B cell (primary cell): ENCODE data around the gene CBARP. TPM values are rescaled to one million over a fixed set of nuclear protein-coding genes. Genes with fewer than 3 reads are reported as not detected.

Source experiments
- ATAC-seq: fragments of 200-7000 bp; cut with Tn5 transposase; one replicate; pipeline ENCODE4 v1.10.0; 2021; ENCODE audit warnings: low read depth, mild to moderate bottlenecking, moderate number of reproducible peaks, moderate library complexity
- CTCF ChIA-PET: fragments of 350-600 bp; sonication (Branson Sonifier 250); formaldehyde crosslinking; loops from one replicate; lab custom pipeline; 2021; ENCODE audit warnings: antibody characterized with exemption, inconsistent platforms; lab: Charles Lee
- POLR2A ChIA-PET: fragments of 350-600 bp; sonication (Branson Sonifier 250); formaldehyde crosslinking; loops from one replicate; lab custom pipeline; 2021; ENCODE audit warnings: antibody characterized with exemption; lab: Charles Lee
- DNase-seq: peaks from one replicate; pipeline ENCODE4 v3.0.0; 2013
- H2AFZ ChIP-seq: 2 replicates; pipeline ENCODE4 v1.6.1; 2012; ENCODE audit warnings: mild to moderate bottlenecking, low read depth, low read length; ENCODE audit not compliant: insufficient read depth, poor library complexity, severe bottlenecking
- H3K27ac ChIP-seq, 2 donors: 1 replicate in 1 of 2; 2 replicates in 1 of 2; pipeline ENCODE4 v1.5.1; 2012 to 2013; ENCODE audit warnings: low read length in 2 of 2, mild to moderate bottlenecking in 2 of 2, moderate library complexity in 1 of 2
- H3K27me3 ChIP-seq, 4 experiments: fragments of 200-600 bp in 1 of 4; sonication (generic) in 1 of 4; replicated peaks in 1 of 4; 1 replicate in 2 of 4; 2 replicates in 2 of 4; pipeline versions ENCODE4 v1.6.1 to v1.7.0; 2013 to 2016; ENCODE audit warnings: low read length in 3 of 4, mild to moderate bottlenecking in 2 of 4, mixed read lengths in 1 of 4, moderate library complexity in 1 of 4; ENCODE audit not compliant: insufficient read depth in 4 of 4, control insufficient read depth in 3 of 4; ENCODE audit errors: control extremely low read depth in 1 of 4
- H3K36me3 ChIP-seq, 2 experiments: replicated peaks in 1 of 2; 1 replicate in 1 of 2; 2 replicates in 1 of 2; pipeline versions ENCODE4 v1.6.1 to v1.7.1; 2013; ENCODE audit warnings: low read length in 1 of 2; ENCODE audit not compliant: insufficient read depth in 2 of 2, control insufficient read depth in 1 of 2; ENCODE audit errors: control extremely low read depth in 1 of 2, extremely low read depth in 1 of 2
- H3K4me1 ChIP-seq, 2 donors: fragments of 200-600 bp in 1 of 2; sonication (generic) in 1 of 2; 1 replicate in 1 of 2; 2 replicates in 1 of 2; pipeline versions ENCODE4 v1.5.1 to v1.6.1; 2013 to 2017; ENCODE audit warnings: low read length in 2 of 2; ENCODE audit not compliant: control insufficient read depth in 2 of 2, insufficient read depth in 2 of 2
- H3K4me2 ChIP-seq: replicated peaks from 2 replicates; pipeline ENCODE3; 2012; ENCODE audit warnings: mild to moderate bottlenecking, low read depth, low read length; ENCODE audit not compliant: poor library complexity, severe bottlenecking
- H3K4me3 ChIP-seq, 5 experiments: fragments of 200-600 bp in 1 of 5; sonication (generic) in 1 of 5; 1 replicate in 3 of 5; 2 replicates in 2 of 5; pipeline versions ENCODE4 v1.5.1 to v1.7.0; 2011 to 2016; ENCODE audit warnings: low read length in 4 of 5, mild to moderate bottlenecking in 4 of 5, low read depth in 2 of 5, control low read depth in 1 of 5, moderate library complexity in 1 of 5; ENCODE audit not compliant: insufficient read depth in 1 of 5; ENCODE audit errors: control extremely low read depth in 1 of 5, extremely low read depth in 1 of 5
- H3K79me2 ChIP-seq: fragments of 200-600 bp; sonication (generic); one replicate; pipeline ENCODE4 v1.6.0; 2016; ENCODE audit warnings: low read length; ENCODE audit not compliant: control insufficient read depth, insufficient read depth
- H3K9ac ChIP-seq: fragments of 200-600 bp; sonication (generic); 2 replicates; pipeline ENCODE4 v1.6.1; 2017; ENCODE audit warnings: mild to moderate bottlenecking, low read length, moderate library complexity
- H3K9me3 ChIP-seq, 3 donors: one replicate each; pipeline versions ENCODE4 v1.6.1 to v1.7.1; 2013; ENCODE audit warnings: low read length in 2 of 3; ENCODE audit not compliant: control insufficient read depth in 2 of 3, insufficient read depth in 1 of 3; ENCODE audit errors: control extremely low read depth in 1 of 3
- H4K20me1 ChIP-seq: 2 replicates; pipeline ENCODE4 v1.6.0; 2012; ENCODE audit warnings: mild to moderate bottlenecking, low read length; ENCODE audit not compliant: insufficient read depth, control insufficient read depth, poor library complexity, severe bottlenecking
- H3K27ac Mint-ChIP-seq: one replicate; pipeline ENCODE4 v1.8.0; 2021; ENCODE audit warnings: mixed read lengths
- H3K27me3 Mint-ChIP-seq: one replicate; pipeline ENCODE4 v1.8.0; 2021; ENCODE audit warnings: mixed read lengths
- H3K4me1 Mint-ChIP-seq: one replicate; pipeline ENCODE4 v1.8.0; 2021; ENCODE audit warnings: mixed read lengths
- H3K4me3 Mint-ChIP-seq: one replicate; pipeline ENCODE4 v1.8.0; 2021; ENCODE audit warnings: mixed read lengths
- H3K9me3 Mint-ChIP-seq: one replicate; pipeline ENCODE4 v1.8.0; 2022; ENCODE audit warnings: mixed read lengths; ENCODE audit not compliant: insufficient read depth
- EZH2 ChIP-seq: IDR thresholded peaks from 2 replicates; pipeline ENCODE4 v1.6.1; 2012; ENCODE audit warnings: borderline replicate concordance, low read depth, mild to moderate bottlenecking, moderate library complexity, low read length; ENCODE audit not compliant: insufficient read depth, poor library complexity, severe bottlenecking
- WGBS: methylation state at CpG from one replicate; pipeline ENCODE4 v1.1.5; 2013; ENCODE audit warnings: missing lambda C conversion rate; ENCODE audit not compliant: insufficient coverage; 5-methylcytosine and 5-hydroxymethylcytosine counted together
- intact Hi-C: fragments of 100-400 bp; cut with micrococcal nuclease; formaldehyde crosslinking; loops from one replicate; pipeline ENCODE4 v1.10.0; 2022
- polyA plus RNA-seq: library from polyadenylated mRNA; depleted of rRNA; stranded (reverse); fragments of >200 nt; gene quantifications from 2 replicates; pipeline ENCODE4 v1.2.3, GENCODE V29; 2012
- total RNA-seq, 2 donors: library from RNA; stranded (reverse); fragments of 120-200 nt in 1 of 2; gene quantifications; 1 replicate in 1 of 2; 2 replicates in 1 of 2; pipeline versions ENCODE4 v1.2.3 to v1.2.4, GENCODE V29; 2013 to 2022
- TF ChIP-seq, protein P1 (sequence below): fragments of 200-600 bp; IDR thresholded peaks from one replicate; pipeline ENCODE4 v1.8.0; 2022; ENCODE audit warnings: antibody characterized with exemption, mild to moderate bottlenecking

The CBARP gene
- total and polyA plus RNA-seq, 2 donors (not counting 1 experiment from before 2014, with no cell fraction given) = not detected

- WGBS = 6% methylated on average over 3 of the region's 5 CpGs
- peak; percentile 72 for DNase-seq
- no peak for ATAC-seq
- Mint-ChIP-seq H3K4me3 (peak overlapping the region; percentile 97), H3K4me1 (peaks cover 79% of the 10 kb centered on the region), H3K9me3 (no peaks in the 10 kb centered on the region), H3K27me3 (no peaks in the 10 kb centered on the region), H3K27ac (peak overlapping the region; percentile 100)
- TF ChIP-seq, protein P1, sequence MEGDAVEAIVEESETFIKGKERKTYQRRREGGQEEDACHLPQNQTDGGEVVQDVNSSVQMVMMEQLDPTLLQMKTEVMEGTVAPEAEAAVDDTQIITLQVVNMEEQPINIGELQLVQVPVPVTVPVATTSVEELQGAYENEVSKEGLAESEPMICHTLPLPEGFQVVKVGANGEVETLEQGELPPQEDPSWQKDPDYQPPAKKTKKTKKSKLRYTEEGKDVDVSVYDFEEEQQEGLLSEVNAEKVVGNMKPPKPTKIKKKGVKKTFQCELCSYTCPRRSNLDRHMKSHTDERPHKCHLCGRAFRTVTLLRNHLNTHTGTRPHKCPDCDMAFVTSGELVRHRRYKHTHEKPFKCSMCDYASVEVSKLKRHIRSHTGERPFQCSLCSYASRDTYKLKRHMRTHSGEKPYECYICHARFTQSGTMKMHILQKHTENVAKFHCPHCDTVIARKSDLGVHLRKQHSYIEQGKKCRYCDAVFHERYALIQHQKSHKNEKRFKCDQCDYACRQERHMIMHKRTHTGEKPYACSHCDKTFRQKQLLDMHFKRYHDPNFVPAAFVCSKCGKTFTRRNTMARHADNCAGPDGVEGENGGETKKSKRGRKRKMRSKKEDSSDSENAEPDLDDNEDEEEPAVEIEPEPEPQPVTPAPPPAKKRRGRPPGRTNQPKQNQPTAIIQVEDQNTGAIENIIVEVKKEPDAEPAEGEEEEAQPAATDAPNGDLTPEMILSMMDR = no peak
- TF ChIP-seq EZH2 = no peak
- no peak overlapping the region for H2AFZ ChIP-seq
- H3K4me3 ChIP-seq = peak overlapping the region in 4 of 5 experiments; percentile 81 to 95 (median 84)
- peak overlapping the region; percentile 99 for H3K4me2 ChIP-seq
- H3K79me2 ChIP-seq = peaks cover 29% of the 10 kb centered on the region
- CTCF ChIA-PET = interaction anchor here (7.6 to 10.0 kb wide), 2 partner anchors 9 to 19 kb away, joined by 113 to 658 read pairs; partner anchors contain the start of gene ATP5F1D
- peak overlapping the region; percentile 98 for H3K9ac ChIP-seq
- H3K36me3 ChIP-seq = peaks cover 0 to 2% of the 10 kb centered on the region in 2 experiments
- H4K20me1 ChIP-seq = peaks cover 16% of the 10 kb centered on the region
- H3K27me3 ChIP-seq = no peaks in the 10 kb centered on the region
- no peaks in the 10 kb centered on the region for H3K9me3 ChIP-seq
- H3K27ac ChIP-seq = peak overlapping the region; percentile 96 to 99
- intact Hi-C loops = loop anchor here (5.0 kb wide), 1 partner anchor 356 kb away; no protein-coding TSS in a partner anchor
- POLR2A ChIA-PET = interaction anchor here (0.6 to 11.0 kb wide), 6 partner anchors 7 to 915 kb away, joined by 5 to 402 read pairs (median 22); partner anchors contain the start of genes ATP5F1D and MIDN
- H3K4me1 ChIP-seq = peaks cover 74 to 91% of the 10 kb centered on the region in 2 donors
Observed at GRCh38 chr19:1263188-1263587, 25.4 kb upstream of the CBARP start.

DNA sequence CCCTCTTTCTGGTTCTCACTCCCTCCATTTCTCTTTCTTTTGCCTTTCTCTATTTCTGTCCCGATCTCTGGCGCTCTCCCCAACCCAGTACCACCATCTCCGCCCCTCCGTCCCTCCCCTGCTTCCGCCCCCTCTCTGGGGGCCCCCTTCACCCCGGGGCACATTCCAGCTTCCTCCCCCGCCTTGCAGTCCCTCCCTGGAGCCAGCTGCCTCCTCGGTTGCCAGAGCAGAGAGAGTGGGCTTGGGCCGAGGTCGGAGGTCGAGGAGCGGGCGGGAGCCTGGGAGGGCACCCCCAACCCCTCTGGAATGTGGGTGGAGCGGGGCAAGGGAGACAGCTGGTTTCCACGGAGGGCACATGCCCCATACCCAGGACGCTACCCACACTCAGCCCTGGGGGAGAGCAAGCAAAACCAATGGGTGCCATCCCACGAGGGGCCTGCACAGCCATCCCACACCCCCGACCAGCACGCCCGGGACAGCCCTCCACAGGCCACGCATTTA, 24.9 kb upstream of the CBARP start:
- intact Hi-C loops = loop anchor here (5.0 kb wide), 1 partner anchor 355 kb away; no protein-coding TSS in a partner anchor
- 25% methylated on average over 12 of the region's 21 CpGs for WGBS
- Histone ChIP-seq H3K9ac (peak overlapping the region; percentile 98), H3K4me3 (peak overlapping the region in 4 of 5 experiments; percentile 81 to 95 (median 84)), H3K79me2 (peaks cover 29% of the 10 kb centered on the region), H3K4me1 (peaks cover 74 to 91% of the 10 kb centered on the region in 2 donors), H3K36me3 (peaks cover 0 to 5% of the 10 kb centered on the region in 2 experiments), H3K4me2 (peak overlapping the region; percentile 99), H4K20me1 (peaks cover 16% of the 10 kb centered on the region), H3K27me3 (no peaks in the 10 kb centered on the region), H3K27ac (peak overlapping the region; percentile 96 to 99), H2AFZ (no peak overlapping the region), H3K9me3 (no peaks in the 10 kb centered on the region)
- no peak for DNase-seq
- H3K4me3 Mint-ChIP-seq = peak overlapping the region; percentile 97
- H3K27me3 Mint-ChIP-seq = no peaks in the 10 kb centered on the region
- peaks cover 80% of the 10 kb centered on the region for H3K4me1 Mint-ChIP-seq
- no peak for ATAC-seq
- CTCF ChIA-PET = interaction anchor here (7.6 to 10.0 kb wide), 2 partner anchors 9 to 19 kb away, joined by 113 to 658 read pairs; partner anchors contain the start of gene ATP5F1D
- H3K9me3 Mint-ChIP-seq = no peaks in the 10 kb centered on the region
- POLR2A ChIA-PET = interaction anchor here (0.6 to 11.0 kb wide), 6 partner anchors 6 to 916 kb away, joined by 5 to 402 read pairs (median 22); partner anchors contain the start of genes ATP5F1D and MIDN
- H3K27ac Mint-ChIP-seq = peak overlapping the region; percentile 100
- TF ChIP-seq EZH2 = no peak
- TF ChIP-seq, protein P1 = no peak
